Gastroesophageal sphincter (tissue), 3 donors: ENCODE results near the gene COTL1.

Experiments used
- CTCF ChIP-seq, 4 experiments: fragments of 200-600 bp in 2 of 4; fragments of 450-650 bp in 2 of 4; sonication (generic) in 1 of 4; IDR thresholded peaks; one replicate each; pipeline ENCODE4 v1.5.1; 2017 to 2019; ENCODE audit warnings: antibody characterized with exemption in 4 of 4, mild to moderate bottlenecking in 2 of 4, moderate library complexity in 2 of 4
- EP300 ChIP-seq: sonication (generic); formaldehyde crosslinking; IDR thresholded peaks from one replicate; pipeline ENCODE4 v1.6.1; 2017; ENCODE audit warnings: antibody characterized with exemption, mild to moderate bottlenecking
- POLR2A ChIP-seq, 2 donors: fragments of 450-650 bp; IDR thresholded peaks; one replicate each; pipeline ENCODE4 v1.6.1; 2017; ENCODE audit warnings: antibody characterized with exemption in 2 of 2, mild to moderate bottlenecking in 2 of 2, moderate library complexity in 1 of 2
- POLR2AphosphoS5 ChIP-seq: sonication (generic); formaldehyde crosslinking; IDR thresholded peaks from one replicate; pipeline ENCODE4 v1.6.1; 2017; ENCODE audit warnings: antibody characterized with exemption

GRCh38 chr16:84517366-84517765 lies 100.5 kb downstream of the COTL1 start:
- TF ChIP-seq CTCF (IDR thresholded peaks at IDR 0.05): no peak
- no peak for TF ChIP-seq POLR2A (IDR thresholded peaks at IDR 0.05)
- no peak for TF ChIP-seq POLR2AphosphoS5
- no peak for TF ChIP-seq EP300
